GM23248 (cell line): ENCODE measurements around the gene BUB1B. TPM values are rescaled to one million over a fixed set of nuclear protein-coding genes. Genes with fewer than 3 reads are reported as not detected.

Experiments
- DNase-seq: peaks from one replicate; pipeline ENCODE4 v3.0.0-alpha.2; 2015
- H2AFZ ChIP-seq: fragments of 200-600 bp; sonication (generic); 2 replicates; pipeline ENCODE4 v1.6.1; 2016; ENCODE audit warnings: antibody characterized with exemption
- H3F3A ChIP-seq: fragments of 200-600 bp; sonication (generic); 2 replicates; pipeline ENCODE4 v1.6.1; 2016; ENCODE audit warnings: mild to moderate bottlenecking, antibody characterized with exemption, mixed run types; ENCODE audit not compliant: insufficient read depth
- H3K27ac ChIP-seq: fragments of 200-600 bp; sonication (generic); 2 replicates; pipeline ENCODE4 v1.5.1; 2016; ENCODE audit warnings: mild to moderate bottlenecking
- H3K27me3 ChIP-seq: fragments of 200-600 bp; sonication (generic); replicated peaks from 2 replicates; pipeline ENCODE4 v1.6.1; 2016; ENCODE audit warnings: mild to moderate bottlenecking; ENCODE audit not compliant: insufficient read depth
- H3K36me3 ChIP-seq: fragments of 200-600 bp; sonication (generic); 2 replicates; pipeline ENCODE4 v1.6.1; 2016; ENCODE audit warnings: low read depth, mild to moderate bottlenecking
- H3K4me1 ChIP-seq: fragments of 200-600 bp; sonication (generic); 2 replicates; pipeline ENCODE4 v1.6.1; 2016; ENCODE audit warnings: mild to moderate bottlenecking; ENCODE audit not compliant: insufficient read depth
- H3K4me2 ChIP-seq: fragments of 200-600 bp; sonication (generic); one replicate; pipeline ENCODE4 v1.6.1; 2016; ENCODE audit warnings: mild to moderate bottlenecking; ENCODE audit not compliant: unreplicated experiment
- H3K4me3 ChIP-seq: fragments of 200-600 bp; sonication (generic); 2 replicates; pipeline ENCODE4 v1.5.1; 2016; ENCODE audit warnings: mild to moderate bottlenecking
- H3K79me2 ChIP-seq: fragments of 200-600 bp; sonication (generic); 2 replicates; pipeline ENCODE4 v1.6.1; 2016; ENCODE audit warnings: mild to moderate bottlenecking; ENCODE audit not compliant: insufficient read depth
- H3K9ac ChIP-seq: fragments of 200-600 bp; sonication (generic); 2 replicates; pipeline ENCODE4 v1.6.1; 2016; ENCODE audit warnings: mild to moderate bottlenecking
- H3K9me2 ChIP-seq: fragments of 200-600 bp; sonication (generic); 2 replicates; pipeline ENCODE4 v1.6.1; 2016; ENCODE audit warnings: mixed run types, mild to moderate bottlenecking, moderate library complexity; ENCODE audit not compliant: insufficient read depth
- H3K9me3 ChIP-seq: fragments of 200-600 bp; sonication (generic); one replicate; pipeline ENCODE4 v1.6.1; 2017; ENCODE audit warnings: low read depth
- H4K20me1 ChIP-seq: fragments of 200-600 bp; sonication (generic); 2 replicates; pipeline ENCODE4 v1.6.0; 2016; ENCODE audit not compliant: insufficient read depth
- EZH2 ChIP-seq: fragments of 200-600 bp; sonication (generic); IDR thresholded peaks from 2 replicates; pipeline ENCODE4 v1.6.1; 2018; ENCODE audit warnings: antibody characterized with exemption, mild to moderate bottlenecking; ENCODE audit not compliant: insufficient read depth, poor library complexity, severe bottlenecking
- EZH2phosphoT487 ChIP-seq: fragments of 200-600 bp; sonication (generic); IDR thresholded peaks from 2 replicates; pipeline ENCODE4 v1.6.1; 2018; ENCODE audit warnings: antibody characterized with exemption, moderate library complexity, mild to moderate bottlenecking, low read depth; ENCODE audit not compliant: insufficient read depth
- WGBS, 2 experiments: methylation state at CpG; one replicate each; pipeline ENCODE4 v1.1.6; 2015 to 2017; ENCODE audit warnings: low lambda C conversion rate in 2 of 2, low coverage in 1 of 2; ENCODE audit errors: missing lambda C conversion rate in 2 of 2; 5-methylcytosine and 5-hydroxymethylcytosine counted together
- in situ Hi-C: fragments of 300-500 bp; cut with MboI; formaldehyde crosslinking; loops from 2 replicates; pipeline ENCODE4 v1.15.0; 2020
- polyA plus RNA-seq: library from polyadenylated mRNA; unstranded; fragments of >200 nt; fragmentation: Nextera tagmentation; extraction: Ambion mirVana; gene quantifications from 2 replicates; pipeline ENCODE4 v1.2.1, GENCODE V29; 2016
- total RNA-seq: library from RNA; depleted of rRNA; stranded (reverse); fragments of >200 nt; shearing (Covaris generic); gene quantifications from 2 replicates; pipeline ENCODE4 v1.2.3, GENCODE V29; 2014

BUB1B gene
- total and polyA plus RNA-seq, 2 experiments from 2014 or later = 9.4 to 10.2 TPM

- Histone ChIP-seq H3K9ac (no peak overlapping the region), H3K79me2 (no peaks in the 10 kb centered on the region), H2AFZ (no peak overlapping the region), H3K4me3 (no peak overlapping the region), H3K4me1 (peaks cover 5% of the 10 kb centered on the region; the same call in 1 of the 2 replicates), H3K9me3 (no peaks in the 10 kb centered on the region), H4K20me1 (no peaks in the 10 kb centered on the region), H3K27me3 (0 out of 2 replicates have a peak, but pooled peaks cover 3% of the 10 kb centered on the region), H3K4me2 (no peak overlapping the region), H3K36me3 (no peaks in the 10 kb centered on the region), H3K9me2 (no peaks in the 10 kb centered on the region), H3K27ac (no peak overlapping the region), H3F3A (no peaks in the 10 kb centered on the region)
- in situ Hi-C loops = no loop called here
- 84 to 87% methylated on average over 13 to 14 of the region's 14 CpGs for WGBS, 2 experiments
- DNase-seq = no peak
- TF ChIP-seq EZH2 (no peak), EZH2phosphoT487 (no peak)
Measured at GRCh38 chr15:40241269-40242212, 80.7 kb downstream of the BUB1B start.

GRCh38 chr15:40242213-40242599 is 81.3 kb downstream of the BUB1B start:
- H3K36me3 ChIP-seq = no peaks in the 10 kb centered on the region
- H3K4me2 ChIP-seq = no peak overlapping the region
- H3K27ac ChIP-seq = no peak overlapping the region
- WGBS, 2 experiments = 86 to 93% methylated on average over 10 of the region's 10 CpGs
- in situ Hi-C loops = no loop called here
- peaks cover 5% of the 10 kb centered on the region; the same call in 1 of the 2 replicates for H3K4me1 ChIP-seq
- H3K79me2 ChIP-seq = no peaks in the 10 kb centered on the region
- H3K9ac ChIP-seq = no peak overlapping the region
- DNase-seq = no peak
- no peaks in the 10 kb centered on the region for H3F3A ChIP-seq
- H3K4me3 ChIP-seq = no peak overlapping the region
- 0 out of 2 replicates have a peak, but pooled peaks cover 3% of the 10 kb centered on the region for H3K27me3 ChIP-seq
- no peaks in the 10 kb centered on the region for H3K9me2 ChIP-seq
- H2AFZ ChIP-seq = no peak overlapping the region
- TF ChIP-seq EZH2phosphoT487 = no peak
- no peaks in the 10 kb centered on the region for H4K20me1 ChIP-seq
- H3K9me3 ChIP-seq = no peaks in the 10 kb centered on the region

- Histone ChIP-seq H3K4me3 (no peak overlapping the region), H3K4me2 (no peak overlapping the region), H3K9ac (no peak overlapping the region), H3K27me3 (0 out of 2 replicates have a peak, but pooled peaks cover 6% of the 10 kb centered on the region), H2AFZ (no peak overlapping the region), H3K4me1 (peaks cover 5% of the 10 kb centered on the region; the same call in 1 of the 2 replicates), H3K9me3 (no peaks in the 10 kb centered on the region), H3K9me2 (no peaks in the 10 kb centered on the region), H4K20me1 (no peaks in the 10 kb centered on the region), H3K36me3 (no peaks in the 10 kb centered on the region), H3K27ac (no peak overlapping the region), H3K79me2 (no peaks in the 10 kb centered on the region), H3F3A (no peaks in the 10 kb centered on the region)
- WGBS, 2 experiments = 84 to 88% methylated on average over 5 of the region's 5 CpGs
- in situ Hi-C loops = no loop called here
- DNase-seq = no peak
- TF ChIP-seq EZH2 (no peak), EZH2phosphoT487 (no peak)
Measured at GRCh38 chr15:40242601-40243000, 81.7 kb downstream of the BUB1B start.

- H3K27ac ChIP-seq = no peak overlapping the region
- WGBS, 2 experiments = 73 to 75% methylated on average over 9 of the region's 9 CpGs
- H4K20me1 ChIP-seq = no peaks in the 10 kb centered on the region
- in situ Hi-C loops = no loop called here
- H3K4me1 ChIP-seq = peaks cover 5% of the 10 kb centered on the region; the same call in 1 of the 2 replicates
- 0 out of 2 replicates have a peak, but pooled peaks cover 9% of the 10 kb centered on the region for H3K27me3 ChIP-seq
- no peak overlapping the region for H3K4me3 ChIP-seq
- no peak for TF ChIP-seq EZH2phosphoT487
- TF ChIP-seq EZH2 = no peak
- H3K9ac ChIP-seq = no peak overlapping the region
- no peak overlapping the region for H2AFZ ChIP-seq
- H3K36me3 ChIP-seq = no peaks in the 10 kb centered on the region
- H3F3A ChIP-seq = no peaks in the 10 kb centered on the region
- no peaks in the 10 kb centered on the region for H3K9me2 ChIP-seq
- DNase-seq = no peak
- H3K9me3 ChIP-seq = no peaks in the 10 kb centered on the region
- no peaks in the 10 kb centered on the region for H3K79me2 ChIP-seq
- H3K4me2 ChIP-seq = no peak overlapping the region
Measured at GRCh38 chr15:40243126-40243810, 82.4 kb downstream of the BUB1B start.
